GM10266 (cell line): ENCODE data around the gene CD99L2.

Experiments used
- DNase-seq: peaks from one replicate; pipeline ENCODE4 v3.0.0; 2012; ENCODE audit errors: extremely low spot score
- CTCF ChIP-seq: IDR thresholded peaks from 2 replicates; pipeline ENCODE4 v1.5.1; 2012; ENCODE audit warnings: mild to moderate bottlenecking, low read depth; ENCODE audit not compliant: control insufficient read depth, insufficient read depth; ENCODE audit errors: missing control alignments

The CD99L2 gene

GRCh38 chrX:150870487-150871340 is 27.8 kb downstream of the CD99L2 start:
- no peak for DNase-seq
- no peak for TF ChIP-seq CTCF

- no peak for DNase-seq
- no peak for TF ChIP-seq CTCF
These were observed 28.4 kb downstream of the CD99L2 start for GRCh38 chrX:150870029-150870428.

- no peak for DNase-seq
- TF ChIP-seq CTCF, result no peak
These were observed 29.0 kb downstream of the CD99L2 start for GRCh38 chrX:150869450-150869849.

- TF ChIP-seq CTCF, result no peak
- DNase-seq, result no peak
These were observed 29.8 kb downstream of the CD99L2 start for GRCh38 chrX:150868625-150869024.

- no peak for DNase-seq
- TF ChIP-seq CTCF, result no peak
These were observed 34.3 kb downstream of the CD99L2 start for GRCh38 chrX:150864127-150864526.

DNA sequence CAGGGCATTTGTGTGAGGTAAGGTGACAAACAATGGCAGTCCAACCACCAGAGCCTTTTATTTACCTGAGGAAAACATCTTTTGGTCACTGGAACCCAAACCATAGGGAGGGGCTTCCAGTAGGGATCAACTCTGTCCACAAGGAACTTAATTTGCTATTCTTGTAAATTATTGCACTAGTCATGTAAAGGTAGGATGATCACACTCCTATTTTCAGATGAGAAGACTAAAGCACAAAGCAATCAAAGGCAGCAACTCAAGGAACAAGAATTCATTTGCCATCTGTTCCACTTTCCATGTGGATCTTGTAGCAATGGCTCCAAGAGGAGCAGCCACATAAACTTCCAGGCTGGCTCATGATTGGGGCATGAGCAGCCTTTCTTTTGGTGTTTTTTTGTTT is 35.3 kb downstream of the CD99L2 start:
- no peak for DNase-seq
- no peak for TF ChIP-seq CTCF

- TF ChIP-seq CTCF, result no peak
- DNase-seq, result no peak
These were observed 41.0 kb downstream of the CD99L2 start for GRCh38 chrX:150857453-150857852.
